SK-N-SH (cell line): ENCODE results near the gene FXYD5. TPM values are rescaled to one million over a fixed set of nuclear protein-coding genes. Genes with fewer than 3 reads are reported as not detected.

ENCODE experiments used
- CTCF ChIA-PET: fragments of 300-600, 350-600 bp; formaldehyde crosslinking; extraction: SDS; loops from one replicate; lab custom pipeline; 2021; lab: Yijun Ruan, JAX
- POLR2A ChIA-PET: fragments of 350-600 bp; sonication (Branson Sonifier 250); formaldehyde crosslinking; extraction: SDS; loops from one replicate; lab custom pipeline; 2020; ENCODE audit warnings: antibody characterized with exemption, inconsistent platforms; lab: Yijun Ruan, JAX
- DNase-seq: peaks from one replicate; pipeline ENCODE4 v3.0.0; 2012
- H2AFZ ChIP-seq: fragments of 200-600 bp; sonication (generic); 2 replicates; pipeline ENCODE4 v1.8.1; 2016; ENCODE audit warnings: antibody characterized with exemption, mild to moderate bottlenecking, low read depth
- H3F3A ChIP-seq: fragments of 200-600 bp; sonication (generic); replicated peaks from 2 replicates; pipeline ENCODE3; 2016; ENCODE audit warnings: antibody characterized with exemption, mild to moderate bottlenecking; ENCODE audit not compliant: insufficient read depth
- H3K27ac ChIP-seq, 2 experiments: fragments of 200-500 bp in 1 of 2; fragments of 200-600 bp in 1 of 2; sonication (Bioruptor generic) in 1 of 2; sonication (generic), shearing (Covaris generic) in 1 of 2; 2 replicates each; pipeline versions ENCODE4 v1.5.1 to v1.6.1; 2014 to 2016; ENCODE audit warnings: low read depth in 2 of 2, inconsistent platforms in 1 of 2, low read length in 1 of 2, mild to moderate bottlenecking in 1 of 2, mixed read lengths in 1 of 2
- H3K27me3 ChIP-seq: fragments of 200-600 bp; sonication (generic), shearing (Covaris generic); 2 replicates; pipeline ENCODE4 v1.6.1; 2016; ENCODE audit warnings: mixed run types; ENCODE audit not compliant: insufficient read depth
- H3K36me3 ChIP-seq, 2 experiments: fragments of 200-500 bp in 1 of 2; fragments of 200-600 bp in 1 of 2; sonication (Bioruptor generic) in 1 of 2; sonication (generic) in 1 of 2; replicated peaks in 1 of 2; 2 replicates each; pipeline versions ENCODE3 to v1.5.1; 2014 to 2016; ENCODE audit warnings: low read length in 1 of 2, mild to moderate bottlenecking in 1 of 2; ENCODE audit not compliant: insufficient read depth in 2 of 2, control insufficient read depth in 1 of 2
- H3K4me1 ChIP-seq, 2 experiments: fragments of 200-500 bp in 1 of 2; fragments of 200-600 bp in 1 of 2; sonication (Bioruptor generic) in 1 of 2; sonication (generic), shearing (Covaris generic) in 1 of 2; 2 replicates each; pipeline versions ENCODE4 v1.5.1 to v1.6.1; 2014 to 2016; ENCODE audit warnings: low read depth in 1 of 2, low read length in 1 of 2, mixed run types in 1 of 2; ENCODE audit not compliant: insufficient read depth in 2 of 2, control insufficient read depth in 1 of 2
- H3K4me2 ChIP-seq: fragments of 200-600 bp; sonication (generic), shearing (Covaris generic); 2 replicates; pipeline ENCODE4 v1.6.1; 2017; ENCODE audit warnings: mixed run types
- H3K4me3 ChIP-seq, 2 experiments: fragments of 200-500 bp in 1 of 2; fragments of 200-600 bp in 1 of 2; sonication (Bioruptor generic) in 1 of 2; sonication (generic), shearing (Covaris generic) in 1 of 2; 2 replicates each; pipeline versions ENCODE4 v1.5.1 to v1.8.1; 2014 to 2016; ENCODE audit warnings: low read depth in 2 of 2, inconsistent platforms in 1 of 2, low read length in 1 of 2, mild to moderate bottlenecking in 1 of 2, mixed read lengths in 1 of 2, moderate library complexity in 1 of 2
- H3K79me2 ChIP-seq: fragments of 200-600 bp; sonication (generic); 2 replicates; pipeline ENCODE4 v1.8.1; 2017; ENCODE audit warnings: mild to moderate bottlenecking; ENCODE audit not compliant: insufficient read depth
- H3K9ac ChIP-seq: fragments of 200-600 bp; sonication (generic); 2 replicates; pipeline ENCODE4 v1.6.1; 2017; ENCODE audit warnings: mixed run types
- H3K9me2 ChIP-seq: fragments of 200-600 bp; sonication (generic); 2 replicates; pipeline ENCODE4 v1.6.1; 2017; ENCODE audit warnings: mixed run types
- H3K9me3 ChIP-seq: fragments of 200-600 bp; sonication (generic); 2 replicates; pipeline ENCODE4 v1.6.1; 2017; ENCODE audit warnings: mixed run types, mild to moderate bottlenecking, moderate library complexity
- H4K20me1 ChIP-seq: fragments of 200-600 bp; sonication (generic); 2 replicates; pipeline ENCODE4 v1.6.1; 2017; ENCODE audit warnings: mild to moderate bottlenecking, mixed run types; ENCODE audit not compliant: insufficient read depth
- EP300 ChIP-seq, 2 experiments: IDR thresholded peaks; 2 replicates each; pipeline versions ENCODE4 v1.4.0 to v1.6.1; 2012; ENCODE audit warnings: borderline replicate concordance in 1 of 2, low read depth in 1 of 2, low read length in 1 of 2
- FOXJ3 ChIP-seq: sonication (generic); formaldehyde crosslinking; IDR thresholded peaks from 2 replicates; pipeline ENCODE4 v1.5.1; 2020; ENCODE audit warnings: mild to moderate bottlenecking, missing genetic modification reagents
- GATA2 ChIP-seq: sonication (generic); formaldehyde crosslinking; IDR thresholded peaks from 2 replicates; pipeline ENCODE4 v1.5.0; 2020; ENCODE audit warnings: mild to moderate bottlenecking, missing genetic modification reagents
- NFIC ChIP-seq: IDR thresholded peaks from 2 replicates; pipeline ENCODE4 v1.4.0; 2012; ENCODE audit warnings: borderline replicate concordance
- RCOR1 ChIP-seq: fragments of 150-350 bp; IDR thresholded peaks from 2 replicates; pipeline ENCODE4 v1.6.1; 2017; ENCODE audit warnings: antibody characterized with exemption, low read length
- TAF1 ChIP-seq: IDR thresholded peaks from 2 replicates; pipeline ENCODE4 v1.6.1; 2012; ENCODE audit warnings: low read depth, mild to moderate bottlenecking, low read length, moderate library complexity, borderline replicate concordance
- TEAD4 ChIP-seq: IDR thresholded peaks from 2 replicates; pipeline ENCODE4 v1.4.0; 2012; ENCODE audit warnings: mild to moderate bottlenecking, borderline replicate concordance; ENCODE audit not compliant: insufficient read depth
- WGBS: methylation state at CpG from one replicate; pipeline ENCODE4 v1.1.6; 2017; ENCODE audit warnings: low lambda C conversion rate; 5-methylcytosine and 5-hydroxymethylcytosine counted together
- polyA plus RNA-seq, 3 experiments: library from polyadenylated mRNA; depleted of rRNA; stranded (reverse); fragments of >200 nt; gene quantifications; 2 replicates each; pipeline ENCODE4 v1.2.3, GENCODE V29; 2012
- TF ChIP-seq, protein P1 (sequence below): fragments of 150-350 bp; IDR thresholded peaks from 2 replicates; pipeline ENCODE4 v1.6.1; 2016; ENCODE audit warnings: mild to moderate bottlenecking, low read depth, low read length
- TF ChIP-seq, protein P2 (sequence below): IDR thresholded peaks from 2 replicates; pipeline ENCODE4 v1.6.1; 2012; ENCODE audit warnings: mild to moderate bottlenecking, low read depth, low read length, moderate library complexity

FXYD5 gene
- polyA plus RNA-seq, 1 of the 3 experiments (the other 2 are of a cell fraction), result 195 TPM

GRCh38 chr19:35119091-35119490 is 35.4 kb upstream of the FXYD5 start:
- H3K36me3 ChIP-seq, result no peaks in the 10 kb centered on the region
- H2AFZ ChIP-seq, result no peak overlapping the region
- CTCF ChIA-PET, result interaction anchor here (0.9 to 2.8 kb wide), 4 partner anchors 16 to 52 kb away, joined by 3 to 14 read pairs (median 10); partner anchors contain the start of genes FXYD7 and LGI4
- H3K9me2 ChIP-seq, result no peaks in the 10 kb centered on the region
- no peak overlapping the region for H3K9ac ChIP-seq
- no peaks in the 10 kb centered on the region for H4K20me1 ChIP-seq
- H3K4me2 ChIP-seq, result no peak overlapping the region
- H3K79me2 ChIP-seq, result no peaks in the 10 kb centered on the region
- no peak overlapping the region for H3K27ac ChIP-seq
- H3K9me3 ChIP-seq, result no peaks in the 10 kb centered on the region
- H3F3A ChIP-seq, result no peaks in the 10 kb centered on the region
- no peaks in the 10 kb centered on the region; the same call in 1 of the 2 replicates for H3K27me3 ChIP-seq
- 81% methylated on average over 14 of the region's 14 CpGs for WGBS
- TF ChIP-seq NFIC (no peak), GATA2 (CRISPR knock-in tag) (no peak)
- TF ChIP-seq, protein P1, sequence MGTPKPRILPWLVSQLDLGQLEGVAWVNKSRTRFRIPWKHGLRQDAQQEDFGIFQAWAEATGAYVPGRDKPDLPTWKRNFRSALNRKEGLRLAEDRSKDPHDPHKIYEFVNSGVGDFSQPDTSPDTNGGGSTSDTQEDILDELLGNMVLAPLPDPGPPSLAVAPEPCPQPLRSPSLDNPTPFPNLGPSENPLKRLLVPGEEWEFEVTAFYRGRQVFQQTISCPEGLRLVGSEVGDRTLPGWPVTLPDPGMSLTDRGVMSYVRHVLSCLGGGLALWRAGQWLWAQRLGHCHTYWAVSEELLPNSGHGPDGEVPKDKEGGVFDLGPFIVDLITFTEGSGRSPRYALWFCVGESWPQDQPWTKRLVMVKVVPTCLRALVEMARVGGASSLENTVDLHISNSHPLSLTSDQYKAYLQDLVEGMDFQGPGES, result no peak
- TF ChIP-seq, all 33 proteins: peak for 0
- POLR2A ChIA-PET, result no interaction called here
- peaks cover 0 to 8% of the 10 kb centered on the region in 2 experiments; a peak in 1 of 4 replicates for H3K4me1 ChIP-seq
- no peak overlapping the region for H3K4me3 ChIP-seq
- no peak for DNase-seq

GRCh38 chr19:35119578-35120155 is 34.9 kb upstream of the FXYD5 start:
- H2AFZ ChIP-seq, result no peak overlapping the region
- no peak overlapping the region for H3K4me3 ChIP-seq
- no peak overlapping the region for H3K27ac ChIP-seq
- H3K4me2 ChIP-seq, result no peak overlapping the region
- no peaks in the 10 kb centered on the region for H3F3A ChIP-seq
- TF ChIP-seq EP300 (IDR thresholded peaks at IDR 0.05; ENCODE audit: borderline replicate concordance in 1 of 2, low read depth in 1 of 2, low read length in 1 of 2) (no peak), FOXJ3 (CRISPR knock-in tag) (no peak), TAF1 (no peak), TEAD4 (no peak), RCOR1 (no peak)
- TF ChIP-seq, protein P2, sequence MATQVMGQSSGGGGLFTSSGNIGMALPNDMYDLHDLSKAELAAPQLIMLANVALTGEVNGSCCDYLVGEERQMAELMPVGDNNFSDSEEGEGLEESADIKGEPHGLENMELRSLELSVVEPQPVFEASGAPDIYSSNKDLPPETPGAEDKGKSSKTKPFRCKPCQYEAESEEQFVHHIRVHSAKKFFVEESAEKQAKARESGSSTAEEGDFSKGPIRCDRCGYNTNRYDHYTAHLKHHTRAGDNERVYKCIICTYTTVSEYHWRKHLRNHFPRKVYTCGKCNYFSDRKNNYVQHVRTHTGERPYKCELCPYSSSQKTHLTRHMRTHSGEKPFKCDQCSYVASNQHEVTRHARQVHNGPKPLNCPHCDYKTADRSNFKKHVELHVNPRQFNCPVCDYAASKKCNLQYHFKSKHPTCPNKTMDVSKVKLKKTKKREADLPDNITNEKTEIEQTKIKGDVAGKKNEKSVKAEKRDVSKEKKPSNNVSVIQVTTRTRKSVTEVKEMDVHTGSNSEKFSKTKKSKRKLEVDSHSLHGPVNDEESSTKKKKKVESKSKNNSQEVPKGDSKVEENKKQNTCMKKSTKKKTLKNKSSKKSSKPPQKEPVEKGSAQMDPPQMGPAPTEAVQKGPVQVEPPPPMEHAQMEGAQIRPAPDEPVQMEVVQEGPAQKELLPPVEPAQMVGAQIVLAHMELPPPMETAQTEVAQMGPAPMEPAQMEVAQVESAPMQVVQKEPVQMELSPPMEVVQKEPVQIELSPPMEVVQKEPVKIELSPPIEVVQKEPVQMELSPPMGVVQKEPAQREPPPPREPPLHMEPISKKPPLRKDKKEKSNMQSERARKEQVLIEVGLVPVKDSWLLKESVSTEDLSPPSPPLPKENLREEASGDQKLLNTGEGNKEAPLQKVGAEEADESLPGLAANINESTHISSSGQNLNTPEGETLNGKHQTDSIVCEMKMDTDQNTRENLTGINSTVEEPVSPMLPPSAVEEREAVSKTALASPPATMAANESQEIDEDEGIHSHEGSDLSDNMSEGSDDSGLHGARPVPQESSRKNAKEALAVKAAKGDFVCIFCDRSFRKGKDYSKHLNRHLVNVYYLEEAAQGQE, result no peak
- no peaks in the 10 kb centered on the region for H3K9me3 ChIP-seq
- no peak for DNase-seq
- no peaks in the 10 kb centered on the region for H3K9me2 ChIP-seq
- CTCF ChIA-PET, result interaction anchor here (0.9 to 2.8 kb wide), 4 partner anchors 16 to 53 kb away, joined by 3 to 14 read pairs (median 10); partner anchors contain the start of genes FXYD7 and LGI4
- 89% methylated on average over 9 of the region's 9 CpGs for WGBS
- H3K4me1 ChIP-seq, result peaks cover 0 to 12% of the 10 kb centered on the region in 2 experiments; a peak in 1 of 4 replicates
- H4K20me1 ChIP-seq, result no peaks in the 10 kb centered on the region
- POLR2A ChIA-PET, result no interaction called here
- no peaks in the 10 kb centered on the region; the same call in 1 of the 2 replicates for H3K27me3 ChIP-seq
- H3K79me2 ChIP-seq, result no peaks in the 10 kb centered on the region
- H3K36me3 ChIP-seq, result no peaks in the 10 kb centered on the region
- no peak overlapping the region for H3K9ac ChIP-seq
